Natural killer cell treated with Interleukin-12 subunit alpha and Interleukin-12 subunit beta and Interleukin-15 and Interleukin-18, amount 100 ng/mL, for 72 hours (primary cell): ENCODE data around the gene C17orf114.

ENCODE experiments used
- ATAC-seq, 2 donors: fragments of 150-1000 bp; cut with Tn5 transposase in 1 of 2; sonication (Bioruptor Pico), chemical (Tn5 transposase) in 1 of 2; 2 replicates each; pipeline ENCODE4 v1.10.0; 2021
- DNase-seq: peaks from one replicate; pipeline ENCODE4 v3.0.0; 2022; ENCODE audit warnings: low spot score
- H3K27ac Mint-ChIP-seq, 2 donors: 1 replicate in 1 of 2; 2 replicates in 1 of 2; pipeline ENCODE4 v1.8.0; 2022; ENCODE audit warnings: mixed read lengths in 2 of 2, mild to moderate bottlenecking in 1 of 2, moderate library complexity in 1 of 2
- H3K27me3 Mint-ChIP-seq, 2 donors: 1 replicate in 1 of 2; 2 replicates in 1 of 2; pipeline ENCODE4 v1.8.0; 2022; ENCODE audit warnings: mixed read lengths in 2 of 2
- H3K36me3 Mint-ChIP-seq: one replicate; pipeline ENCODE4 v1.8.0; 2022; ENCODE audit warnings: mixed read lengths
- H3K4me1 Mint-ChIP-seq, 2 donors: 1 replicate in 1 of 2; 2 replicates in 1 of 2; pipeline ENCODE4 v1.8.0; 2022; ENCODE audit warnings: low read depth in 2 of 2, mixed read lengths in 2 of 2, mild to moderate bottlenecking in 1 of 2
- H3K4me3 Mint-ChIP-seq: one replicate; pipeline ENCODE4 v1.8.0; 2022; ENCODE audit warnings: mixed read lengths
- H3K9me3 Mint-ChIP-seq: 2 replicates; pipeline ENCODE4 v1.8.0; 2022; ENCODE audit warnings: mixed read lengths

The C17orf114 gene

GRCh38 chr17:4811471-4811870 is 9.3 kb upstream of the C17orf114 start:
- no peaks in the 10 kb centered on the region for H3K9me3 Mint-ChIP-seq
- H3K27ac Mint-ChIP-seq = no peak overlapping the region
- no peaks in the 10 kb centered on the region for H3K27me3 Mint-ChIP-seq
- DNase-seq (no peak), ATAC-seq (no peak)
- H3K4me1 Mint-ChIP-seq = peaks cover 15 to 22% of the 10 kb centered on the region in 2 donors
- no peak overlapping the region for H3K4me3 Mint-ChIP-seq
- peaks cover 7% of the 10 kb centered on the region for H3K36me3 Mint-ChIP-seq

GRCh38 chr17:4810696-4811290 is 8.7 kb upstream of the C17orf114 start:
- Mint-ChIP-seq H3K27ac (no peak overlapping the region), H3K27me3 (no peaks in the 10 kb centered on the region), H3K4me3 (no peak overlapping the region), H3K36me3 (peaks cover 7% of the 10 kb centered on the region), H3K9me3 (no peaks in the 10 kb centered on the region), H3K4me1 (peaks cover 20 to 25% of the 10 kb centered on the region in 2 donors)
- ATAC-seq (no peak), DNase-seq (no peak)

- Mint-ChIP-seq H3K4me3 (peak overlapping the region; percentile 66), H3K9me3 (no peaks in the 10 kb centered on the region), H3K27me3 (no peaks in the 10 kb centered on the region), H3K27ac (peak overlapping the region in 1 of 2 donors; percentile 79), H3K4me1 (peaks cover 20 to 26% of the 10 kb centered on the region in 2 donors), H3K36me3 (peaks cover 7% of the 10 kb centered on the region)
- ATAC-seq = no peak
- no peak for DNase-seq
Measured at GRCh38 chr17:4808378-4808767, 6.2 kb upstream of the C17orf114 start.

- Mint-ChIP-seq H3K27me3 (no peaks in the 10 kb centered on the region), H3K36me3 (peaks cover 7% of the 10 kb centered on the region), H3K4me3 (peak overlapping the region; percentile 66), H3K4me1 (peaks cover 20 to 26% of the 10 kb centered on the region in 2 donors), H3K27ac (peak overlapping the region in 1 of 2 donors; percentile 27), H3K9me3 (no peaks in the 10 kb centered on the region)
- no peak for ATAC-seq
- no peak for DNase-seq
Measured at GRCh38 chr17:4807605-4808377, 5.7 kb upstream of the C17orf114 start.

GRCh38 chr17:4806777-4807604 is 4.9 kb upstream of the C17orf114 start, which contains the start of gene PLD2:
Gene PLD2, plus strand, starts transcription at chr17:4807152. Its CDS starts 621 bp downstream, at chr17:4807773.
- H3K27ac Mint-ChIP-seq = peak within 1 kb of the TSS in 1 of 2 donors; percentile 27

GRCh38 chr17:4806456-4806776 is 4.3 kb upstream of the C17orf114 start:
- no peak for DNase-seq

More at GRCh38 chr17:4806777-4807604, 4.9 kb upstream of the C17orf114 start, which contains the start of gene PLD2:
- no peaks in the 10 kb centered on the region for H3K27me3 Mint-ChIP-seq
- H3K36me3 Mint-ChIP-seq = peaks cover 7% of the 10 kb centered on the region
- H3K4me3 Mint-ChIP-seq = peak within 1 kb of the TSS; percentile 78
- DNase-seq (peak; percentile 92), ATAC-seq (peak; percentile 100)
- H3K4me1 Mint-ChIP-seq = peaks cover 20 to 26% of the 10 kb centered on the region in 2 donors
- no peaks in the 10 kb centered on the region for H3K9me3 Mint-ChIP-seq

GRCh38 chr17:4800462-4801196 is 1.5 kb downstream of the C17orf114 start:
- peak overlapping the region in 1 of 2 donors; percentile 50 for H3K27ac Mint-ChIP-seq
- ATAC-seq (no peak), DNase-seq (no peak)
- no peaks in the 10 kb centered on the region for H3K27me3 Mint-ChIP-seq
- H3K9me3 Mint-ChIP-seq = no peaks in the 10 kb centered on the region
- H3K36me3 Mint-ChIP-seq = peaks cover 8% of the 10 kb centered on the region
- H3K4me3 Mint-ChIP-seq = no peak overlapping the region
- H3K4me1 Mint-ChIP-seq = peaks cover 12 to 14% of the 10 kb centered on the region in 2 donors

More at GRCh38 chr17:4806456-4806776, 4.3 kb upstream of the C17orf114 start:
- Mint-ChIP-seq H3K27me3 (no peaks in the 10 kb centered on the region), H3K4me1 (peaks cover 20 to 26% of the 10 kb centered on the region in 2 donors), H3K4me3 (peak overlapping the region; percentile 78), H3K27ac (no peak overlapping the region), H3K9me3 (no peaks in the 10 kb centered on the region), H3K36me3 (peaks cover 7% of the 10 kb centered on the region)
- no peak for ATAC-seq

- Mint-ChIP-seq H3K27ac (peak overlapping the region; percentile 88 to 97), H3K4me3 (peak overlapping the region; percentile 99), H3K36me3 (peaks cover 8% of the 10 kb centered on the region), H3K4me1 (peaks cover 15 to 25% of the 10 kb centered on the region in 2 donors), H3K27me3 (peaks cover 0 to 4% of the 10 kb centered on the region in 2 donors), H3K9me3 (no peaks in the 10 kb centered on the region)
- DNase-seq = no peak
- ATAC-seq = peak in 1 of 2 donors; percentile 46
Measured at GRCh38 chr17:4796552-4796920, 5.6 kb downstream of the C17orf114 start.

- Mint-ChIP-seq H3K27me3 (peaks cover 0 to 4% of the 10 kb centered on the region in 2 donors), H3K4me3 (peak overlapping the region; percentile 99), H3K36me3 (peaks cover 8% of the 10 kb centered on the region), H3K4me1 (peaks cover 25 to 37% of the 10 kb centered on the region in 2 donors), H3K27ac (peak overlapping the region; percentile 88 to 97), H3K9me3 (no peaks in the 10 kb centered on the region)
- DNase-seq (no peak), ATAC-seq (no peak)
Measured at GRCh38 chr17:4795168-4795567, 7.0 kb downstream of the C17orf114 start.

GRCh38 chr17:4790705-4791088 is 11.4 kb downstream of the C17orf114 start:
- DNase-seq = no peak
- H3K4me1 Mint-ChIP-seq = peaks cover 38 to 45% of the 10 kb centered on the region in 2 donors
- H3K27ac Mint-ChIP-seq = peak overlapping the region; percentile 89 to 93
- peak overlapping the region; percentile 84 for H3K4me3 Mint-ChIP-seq
- no peak for ATAC-seq
- H3K9me3 Mint-ChIP-seq = no peaks in the 10 kb centered on the region
- H3K27me3 Mint-ChIP-seq = peaks cover 0 to 12% of the 10 kb centered on the region in 2 donors
- H3K36me3 Mint-ChIP-seq = no peaks in the 10 kb centered on the region

- peak overlapping the region; percentile 84 for H3K4me3 Mint-ChIP-seq
Measured at GRCh38 chr17:4789951-4790704, 12.0 kb downstream of the C17orf114 start.

GRCh38 chr17:4789701-4789950 is 12.5 kb downstream of the C17orf114 start:
- H3K36me3 Mint-ChIP-seq = no peaks in the 10 kb centered on the region

More at GRCh38 chr17:4789951-4790704, 12.0 kb downstream of the C17orf114 start:
- Mint-ChIP-seq H3K36me3 (no peaks in the 10 kb centered on the region), H3K27me3 (peaks cover 0 to 14% of the 10 kb centered on the region in 2 donors), H3K9me3 (no peaks in the 10 kb centered on the region), H3K27ac (peak overlapping the region; percentile 89 to 93), H3K4me1 (peaks cover 37 to 40% of the 10 kb centered on the region in 2 donors)
- DNase-seq (peak; percentile 91), ATAC-seq (peak; percentile 92)

More at GRCh38 chr17:4789701-4789950, 12.5 kb downstream of the C17orf114 start:
- Mint-ChIP-seq H3K4me1 (peaks cover 37 to 38% of the 10 kb centered on the region in 2 donors), H3K27ac (peak overlapping the region in 1 of 2 donors; percentile 93), H3K4me3 (peak overlapping the region; percentile 84), H3K9me3 (no peaks in the 10 kb centered on the region), H3K27me3 (peaks cover 0 to 14% of the 10 kb centered on the region in 2 donors)
- DNase-seq (no peak), ATAC-seq (no peak)
